ENCODE data around the gene IL10RB.

The IL10RB gene

DNA sequence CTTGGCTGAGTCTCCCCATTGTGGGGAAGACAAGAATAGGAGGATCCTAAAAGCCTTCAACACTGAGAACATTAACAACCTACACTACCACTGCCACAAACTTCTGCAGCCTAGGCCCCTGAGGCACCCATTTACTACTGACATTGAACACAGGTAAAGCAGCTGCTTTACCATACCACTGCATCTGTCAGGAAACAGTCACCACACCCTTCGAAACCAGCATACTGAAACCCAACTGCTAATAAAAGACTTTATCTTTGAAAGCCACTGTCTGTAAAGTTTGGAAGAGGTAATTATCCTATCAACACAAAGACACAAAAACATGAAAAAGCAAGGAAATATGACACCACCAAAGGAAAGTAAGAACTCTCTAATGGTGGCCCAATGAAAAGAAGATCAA is 66.0 kb downstream of the IL10RB start:
- DNase-seq (ENCODE audit: low spot score) = no peak

DNA sequence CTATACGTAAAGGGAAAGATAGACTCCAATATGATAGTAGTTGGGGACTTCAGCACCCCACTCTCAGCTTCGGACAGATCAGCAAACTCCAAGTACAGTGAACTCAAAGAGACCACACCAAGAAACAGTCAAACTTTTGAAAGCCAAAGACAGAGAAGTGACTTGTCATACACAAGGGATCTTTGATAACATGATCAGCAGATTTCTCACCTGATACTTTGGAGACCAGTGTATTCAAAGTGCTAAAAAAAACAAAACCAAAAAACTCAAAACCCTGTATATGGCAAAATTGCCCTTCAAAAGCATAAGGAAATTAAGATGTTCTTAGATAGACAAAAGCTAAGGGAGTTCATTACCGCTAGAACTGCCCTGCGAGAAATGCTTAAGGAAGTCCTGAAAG is 68.0 kb downstream of the IL10RB start:
- no peak for DNase-seq (ENCODE audit: low spot score)

- DNase-seq (ENCODE audit: low spot score) = no peak
Observed at GRCh38 chr21:33334824-33335223, 68.7 kb downstream of the IL10RB start.

DNA sequence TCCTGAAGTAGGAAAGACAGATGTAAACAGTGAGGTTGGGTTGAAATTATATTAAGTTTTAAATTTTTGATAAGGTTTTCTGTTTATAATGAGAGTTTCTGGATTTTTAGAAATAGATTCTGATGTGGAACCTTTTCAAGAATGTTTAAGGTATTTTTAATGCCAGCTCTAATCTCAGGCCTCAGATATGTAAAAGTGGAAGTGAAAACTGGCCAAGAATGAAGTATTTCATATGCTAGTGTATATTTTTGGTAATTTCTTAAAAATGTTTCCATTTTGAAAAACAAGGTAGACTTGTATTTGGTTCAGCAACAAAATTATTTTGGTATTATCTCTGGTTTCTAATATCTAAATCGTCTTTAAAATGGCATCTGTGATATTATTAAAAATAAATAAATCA is 73.0 kb downstream of the IL10RB start:
- no peak for DNase-seq (ENCODE audit: low spot score)

DNA sequence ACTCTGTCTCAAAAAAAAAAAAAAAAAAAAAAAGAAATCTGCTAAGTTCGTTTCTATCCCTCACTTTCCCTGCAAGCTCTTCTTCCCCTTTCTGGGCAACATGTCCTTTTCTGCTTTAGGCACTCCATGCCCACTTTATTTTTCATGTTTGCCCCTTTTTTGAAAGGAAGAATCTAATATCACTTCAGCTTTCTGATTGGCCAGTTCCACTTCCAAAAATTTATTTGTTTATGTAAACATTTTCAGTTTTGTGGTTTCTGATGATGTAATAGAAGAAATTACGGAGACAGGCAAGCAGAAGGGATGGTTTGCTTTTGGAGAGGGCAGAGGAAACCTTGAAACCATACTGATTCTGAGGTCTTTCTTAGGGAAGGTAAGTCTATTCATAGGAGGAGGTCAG is 73.8 kb downstream of the IL10RB start:
- DNase-seq (ENCODE audit: low spot score) = no peak

- no peak for DNase-seq (ENCODE audit: low spot score)
Observed at GRCh38 chr21:33345751-33346238, 79.6 kb downstream of the IL10RB start.

Data from AG20443 (cell line).